BLaER1 (cell line): ENCODE measurements around the gene LNX1.

Experiments used
- H3K27ac ChIP-seq: shearing (Covaris generic); formaldehyde crosslinking; 2 replicates; pipeline ENCODE4 v1.8.1; 2022
- H3K27me3 ChIP-seq: shearing (Covaris generic); formaldehyde crosslinking; 2 replicates; pipeline ENCODE4 v1.8.1; 2022
- H3K36me3 ChIP-seq: shearing (Covaris generic); formaldehyde crosslinking; 2 replicates; pipeline ENCODE4 v1.8.1; 2022
- H3K4me1 ChIP-seq: shearing (Covaris generic); formaldehyde crosslinking; 2 replicates; pipeline ENCODE4 v1.8.1; 2022
- H3K4me2 ChIP-seq: shearing (Covaris generic); formaldehyde crosslinking; 2 replicates; pipeline ENCODE4 v1.8.1; 2022
- H3K4me3 ChIP-seq: shearing (Covaris generic); formaldehyde crosslinking; 2 replicates; pipeline ENCODE4 v1.8.1; 2022
- H3K9ac ChIP-seq: shearing (Covaris generic); formaldehyde crosslinking; 2 replicates; pipeline ENCODE4 v1.8.1; 2022
- H3K9me3 ChIP-seq: shearing (Covaris generic); formaldehyde crosslinking; 2 replicates; pipeline ENCODE4 v1.8.1; 2022
- H4K20me1 ChIP-seq: shearing (Covaris generic); formaldehyde crosslinking; 2 replicates; pipeline ENCODE4 v1.8.1; 2022
- Cebpa-rat ChIP-seq: shearing (Covaris generic); IDR thresholded peaks from 2 replicates; pipeline ENCODE4 v1.8.1; 2022

Gene LNX1

DNA sequence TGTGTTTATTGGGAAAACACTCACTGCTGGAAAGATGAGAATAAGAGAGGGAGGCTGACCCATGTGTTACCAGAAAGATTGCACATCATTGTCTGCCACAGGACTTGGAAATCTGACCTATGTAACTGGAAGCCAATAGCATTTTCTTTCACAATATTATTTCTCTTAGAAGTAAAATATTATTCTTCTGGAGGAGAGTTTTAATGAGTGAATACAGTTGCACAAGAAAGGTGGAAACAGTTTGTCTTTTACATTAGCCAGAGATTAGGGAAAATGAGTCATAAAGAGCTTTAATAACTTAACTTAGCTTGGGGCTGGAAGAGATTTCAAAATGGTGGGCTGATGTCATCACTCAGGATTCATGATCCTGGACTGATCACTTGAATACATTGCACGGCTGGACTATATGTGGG lies 31.5 kb upstream of the LNX1 start:
- no peaks in the 10 kb centered on the region for H3K9me3 ChIP-seq
- no peak overlapping the region for H3K4me3 ChIP-seq
- H3K9ac ChIP-seq, result no peak overlapping the region
- H3K36me3 ChIP-seq, result no peaks in the 10 kb centered on the region
- no peaks in the 10 kb centered on the region for H3K4me1 ChIP-seq
- no peak overlapping the region for H3K4me2 ChIP-seq
- no peaks in the 10 kb centered on the region for H4K20me1 ChIP-seq
- H3K27me3 ChIP-seq, result no peaks in the 10 kb centered on the region
- TF ChIP-seq Cebpa-rat, result no peak
- H3K27ac ChIP-seq, result no peak overlapping the region

DNA sequence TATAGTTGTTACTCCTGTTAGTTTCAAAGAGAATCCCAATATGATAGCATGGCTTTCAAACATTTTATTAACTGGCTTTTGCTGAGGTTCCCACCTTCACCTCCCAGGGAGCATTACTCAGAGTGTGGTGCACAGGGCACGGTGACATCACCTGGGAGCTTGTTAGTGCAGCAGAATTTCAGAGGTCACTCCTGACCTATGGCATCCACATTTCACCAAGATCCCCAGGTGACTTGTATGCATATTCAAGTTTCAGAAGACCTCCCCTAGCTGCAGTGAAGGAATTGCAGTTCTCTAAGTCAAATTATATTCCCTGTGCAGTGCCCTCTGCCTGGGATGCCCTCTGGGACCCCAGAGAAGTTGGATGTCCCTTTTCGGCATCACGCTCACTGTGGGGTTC lies 29.7 kb upstream of the LNX1 start:
- Histone ChIP-seq H3K36me3 (no peaks in the 10 kb centered on the region), H3K4me2 (no peak overlapping the region), H3K9me3 (no peaks in the 10 kb centered on the region), H3K4me1 (no peaks in the 10 kb centered on the region), H3K9ac (no peak overlapping the region), H3K27me3 (no peaks in the 10 kb centered on the region), H4K20me1 (no peaks in the 10 kb centered on the region), H3K27ac (no peak overlapping the region), H3K4me3 (no peak overlapping the region)
- no peak for TF ChIP-seq Cebpa-rat

DNA sequence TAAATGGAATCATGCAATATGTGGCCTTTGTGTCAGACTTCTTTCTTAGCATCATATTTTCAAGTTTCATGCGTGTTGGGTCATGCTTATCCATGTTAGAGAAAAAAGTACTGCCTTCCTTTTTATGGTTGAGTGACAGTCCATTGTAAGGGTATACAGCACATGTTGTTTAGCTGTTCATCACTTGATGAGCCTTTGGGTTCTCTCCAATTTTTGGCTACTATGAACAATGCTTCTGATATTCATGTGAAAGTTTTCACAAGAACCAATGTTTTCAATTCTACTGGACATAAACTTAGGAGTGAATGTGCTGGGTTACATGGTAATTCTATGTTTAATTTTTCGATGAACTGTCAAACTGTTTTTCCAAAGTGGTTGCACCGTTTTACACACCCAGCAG lies 28.1 kb upstream of the LNX1 start:
- Histone ChIP-seq H3K4me2 (no peak overlapping the region), H3K36me3 (no peaks in the 10 kb centered on the region), H3K4me3 (no peak overlapping the region), H3K27ac (no peak overlapping the region), H4K20me1 (no peaks in the 10 kb centered on the region), H3K4me1 (no peaks in the 10 kb centered on the region), H3K27me3 (no peaks in the 10 kb centered on the region), H3K9me3 (no peaks in the 10 kb centered on the region), H3K9ac (no peak overlapping the region)
- no peak for TF ChIP-seq Cebpa-rat

DNA sequence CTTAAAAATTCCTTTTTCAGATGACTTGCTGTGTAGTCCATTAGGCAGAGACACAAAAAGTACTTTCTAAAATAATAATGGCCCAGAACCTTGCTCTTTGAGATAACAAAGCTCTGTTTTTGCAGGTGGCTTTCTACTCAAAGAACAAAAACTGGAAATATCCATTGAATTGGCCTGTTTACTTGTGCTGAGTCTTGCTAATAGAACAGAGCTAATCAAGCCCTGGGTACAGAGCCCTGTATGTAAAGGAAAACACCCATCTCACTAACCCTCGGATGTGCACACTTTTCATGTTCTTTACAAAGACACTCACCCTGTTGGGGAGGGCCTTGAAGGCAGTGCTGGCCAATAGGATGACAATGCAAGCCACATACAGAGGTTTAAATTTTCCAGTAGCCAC lies 27.0 kb upstream of the LNX1 start:
- no peaks in the 10 kb centered on the region for H4K20me1 ChIP-seq
- no peak for TF ChIP-seq Cebpa-rat
- no peaks in the 10 kb centered on the region for H3K36me3 ChIP-seq
- no peak overlapping the region for H3K9ac ChIP-seq
- no peak overlapping the region for H3K4me3 ChIP-seq
- H3K27ac ChIP-seq, result no peak overlapping the region
- H3K9me3 ChIP-seq, result no peaks in the 10 kb centered on the region
- no peaks in the 10 kb centered on the region for H3K4me1 ChIP-seq
- no peaks in the 10 kb centered on the region for H3K27me3 ChIP-seq
- no peak overlapping the region for H3K4me2 ChIP-seq

DNA sequence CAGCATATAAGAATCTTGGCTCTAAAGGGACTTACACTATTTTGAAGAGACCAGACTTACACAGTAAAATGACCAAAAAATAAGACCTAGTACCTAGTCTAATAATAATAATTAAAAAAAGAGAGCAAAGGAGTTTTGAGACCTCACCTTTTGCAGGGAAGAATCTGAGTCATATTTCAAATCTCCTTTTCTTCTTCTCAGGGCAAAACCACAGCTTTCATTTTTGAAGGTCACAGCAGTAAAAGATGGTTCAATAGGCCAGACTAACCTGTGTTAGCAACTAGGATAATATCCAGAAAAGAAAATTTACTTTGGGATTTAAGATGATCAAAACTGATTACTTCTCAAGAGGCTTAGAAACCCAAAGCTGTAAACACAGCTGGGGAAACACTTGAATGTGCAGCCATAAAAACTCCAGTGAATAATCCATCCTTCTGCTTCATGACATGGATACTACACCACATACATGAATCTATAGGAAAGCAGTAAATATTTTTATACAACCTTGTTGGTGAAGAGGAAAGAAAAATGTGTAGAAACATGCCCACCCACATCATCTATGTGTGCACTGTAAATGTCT lies 25.9 kb upstream of the LNX1 start:
- no peaks in the 10 kb centered on the region for H3K27me3 ChIP-seq
- H3K4me2 ChIP-seq, result no peak overlapping the region
- H3K9me3 ChIP-seq, result no peaks in the 10 kb centered on the region
- H3K27ac ChIP-seq, result no peak overlapping the region
- no peak overlapping the region for H3K4me3 ChIP-seq
- TF ChIP-seq Cebpa-rat, result no peak
- no peaks in the 10 kb centered on the region for H3K4me1 ChIP-seq
- H3K9ac ChIP-seq, result no peak overlapping the region
- H4K20me1 ChIP-seq, result no peaks in the 10 kb centered on the region
- H3K36me3 ChIP-seq, result no peaks in the 10 kb centered on the region

DNA sequence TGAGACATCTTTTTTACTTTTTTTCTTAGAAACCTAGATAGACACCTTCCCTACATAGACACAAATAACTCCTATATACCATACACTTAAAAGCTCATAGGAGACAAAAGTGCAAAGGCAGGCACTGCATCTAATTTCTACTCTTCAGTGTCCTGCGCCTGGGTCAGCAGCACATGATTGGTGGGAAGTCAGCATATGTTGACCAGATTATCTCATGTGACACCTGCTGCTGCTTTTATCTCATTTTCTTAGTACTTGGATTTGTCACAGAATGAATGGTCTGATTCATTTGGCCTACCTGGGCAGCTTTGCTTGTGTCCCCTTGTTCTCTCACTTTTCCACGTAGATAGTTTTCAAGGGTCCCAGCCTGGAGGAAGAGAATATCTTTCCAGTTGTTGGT lies 24.9 kb upstream of the LNX1 start:
- no peak for TF ChIP-seq Cebpa-rat
- Histone ChIP-seq H3K4me1 (no peaks in the 10 kb centered on the region), H4K20me1 (no peaks in the 10 kb centered on the region), H3K9me3 (no peaks in the 10 kb centered on the region), H3K4me2 (no peak overlapping the region), H3K9ac (no peak overlapping the region), H3K27ac (no peak overlapping the region), H3K27me3 (no peaks in the 10 kb centered on the region), H3K4me3 (no peak overlapping the region), H3K36me3 (no peaks in the 10 kb centered on the region)

DNA sequence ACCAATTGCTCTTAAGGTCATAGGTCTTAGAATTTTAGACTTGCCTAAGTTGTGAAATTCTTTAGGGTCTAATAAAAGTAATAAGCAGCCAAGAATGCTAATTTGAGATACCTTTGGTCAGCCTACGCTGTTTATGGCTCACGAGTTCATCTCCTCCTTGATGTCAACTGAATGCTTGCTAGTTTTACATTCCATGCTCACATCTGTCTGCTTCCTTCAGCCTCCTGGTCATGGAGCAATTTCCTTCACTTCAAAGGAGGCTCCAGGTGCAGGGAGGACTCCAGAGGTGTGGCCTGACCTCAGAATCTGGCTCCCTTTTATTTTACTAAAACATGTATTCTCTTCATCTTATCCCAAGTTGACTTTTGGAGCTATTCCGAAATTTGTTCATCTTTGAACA lies 23.3 kb upstream of the LNX1 start:
- no peak overlapping the region for H3K9ac ChIP-seq
- H3K4me2 ChIP-seq, result no peak overlapping the region
- no peaks in the 10 kb centered on the region for H4K20me1 ChIP-seq
- no peaks in the 10 kb centered on the region for H3K27me3 ChIP-seq
- H3K4me3 ChIP-seq, result no peak overlapping the region
- no peak overlapping the region for H3K27ac ChIP-seq
- H3K4me1 ChIP-seq, result no peaks in the 10 kb centered on the region
- H3K9me3 ChIP-seq, result no peaks in the 10 kb centered on the region
- TF ChIP-seq Cebpa-rat, result no peak
- no peaks in the 10 kb centered on the region for H3K36me3 ChIP-seq

DNA sequence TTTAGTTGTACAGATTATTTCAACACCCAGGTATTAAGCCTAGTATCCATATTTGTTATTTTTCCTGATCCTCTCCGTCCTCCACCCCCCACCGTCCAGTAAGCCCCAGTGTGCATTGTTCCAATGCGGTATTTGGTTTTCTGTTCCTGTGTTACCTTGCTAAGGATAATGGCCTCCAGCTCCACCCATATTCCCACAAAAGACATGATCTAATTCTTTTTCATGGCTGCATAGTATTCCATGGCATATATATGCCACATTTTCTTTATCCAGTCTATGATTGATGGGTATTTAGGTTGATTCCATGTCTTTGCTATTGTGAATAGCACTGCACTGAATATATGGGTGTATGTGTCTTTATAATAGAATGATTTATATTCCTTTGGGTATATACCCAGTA lies 22.1 kb upstream of the LNX1 start:
- H3K36me3 ChIP-seq, result no peaks in the 10 kb centered on the region
- H3K27ac ChIP-seq, result no peak overlapping the region
- peaks cover 6% of the 10 kb centered on the region for H3K9me3 ChIP-seq
- no peak overlapping the region for H3K4me3 ChIP-seq
- H4K20me1 ChIP-seq, result no peaks in the 10 kb centered on the region
- no peak for TF ChIP-seq Cebpa-rat
- no peaks in the 10 kb centered on the region for H3K27me3 ChIP-seq
- H3K4me1 ChIP-seq, result no peaks in the 10 kb centered on the region
- no peak overlapping the region for H3K9ac ChIP-seq
- H3K4me2 ChIP-seq, result no peak overlapping the region

DNA sequence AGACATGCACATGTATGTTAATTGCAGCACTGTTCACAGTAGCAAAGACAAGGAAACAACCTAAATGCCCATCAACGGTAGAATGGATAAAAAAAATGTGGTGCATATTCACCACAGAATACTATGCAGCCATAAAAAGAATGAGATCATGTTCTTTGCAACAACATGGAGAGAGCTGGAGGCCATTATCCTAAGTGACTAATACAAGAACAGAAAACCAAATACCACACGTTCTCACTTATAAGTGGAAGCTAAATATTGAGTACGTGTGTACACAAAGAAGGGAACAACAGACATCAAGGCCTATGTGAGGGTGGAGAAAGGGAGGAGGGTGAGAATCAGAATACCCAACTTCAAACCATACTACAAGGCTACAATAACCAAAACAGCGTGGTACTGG lies 17.4 kb upstream of the LNX1 start:
- H3K9me3 ChIP-seq, result peaks cover 8% of the 10 kb centered on the region
- no peaks in the 10 kb centered on the region for H4K20me1 ChIP-seq
- no peaks in the 10 kb centered on the region for H3K4me1 ChIP-seq
- H3K27me3 ChIP-seq, result no peaks in the 10 kb centered on the region
- H3K9ac ChIP-seq, result no peak overlapping the region
- H3K27ac ChIP-seq, result no peak overlapping the region
- no peak overlapping the region for H3K4me3 ChIP-seq
- TF ChIP-seq Cebpa-rat, result no peak
- H3K4me2 ChIP-seq, result no peak overlapping the region
- no peaks in the 10 kb centered on the region for H3K36me3 ChIP-seq

DNA sequence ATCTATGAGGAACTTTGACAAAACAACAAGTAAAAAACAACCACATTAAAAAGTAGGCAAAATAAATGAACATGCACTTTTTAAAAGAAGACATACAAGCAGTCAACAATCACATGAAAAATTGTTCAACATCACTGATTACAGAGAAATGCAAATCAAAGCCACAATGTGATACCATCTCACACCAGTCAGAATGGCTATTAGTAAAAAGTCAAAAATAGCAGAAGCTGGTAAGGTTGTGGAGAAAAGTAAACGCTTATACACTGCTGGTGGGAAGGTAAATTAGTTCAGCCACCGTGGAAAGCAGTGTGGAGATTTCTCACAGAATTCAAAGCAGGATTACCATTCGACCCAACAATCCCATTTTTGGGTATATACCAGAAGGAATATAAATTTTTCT lies 17.0 kb upstream of the LNX1 start:
- no peak for TF ChIP-seq Cebpa-rat
- Histone ChIP-seq H3K27me3 (no peaks in the 10 kb centered on the region), H3K27ac (no peak overlapping the region), H3K4me1 (no peaks in the 10 kb centered on the region), H4K20me1 (no peaks in the 10 kb centered on the region), H3K4me3 (no peak overlapping the region), H3K36me3 (no peaks in the 10 kb centered on the region), H3K9ac (no peak overlapping the region), H3K9me3 (peaks cover 8% of the 10 kb centered on the region), H3K4me2 (no peak overlapping the region)

DNA sequence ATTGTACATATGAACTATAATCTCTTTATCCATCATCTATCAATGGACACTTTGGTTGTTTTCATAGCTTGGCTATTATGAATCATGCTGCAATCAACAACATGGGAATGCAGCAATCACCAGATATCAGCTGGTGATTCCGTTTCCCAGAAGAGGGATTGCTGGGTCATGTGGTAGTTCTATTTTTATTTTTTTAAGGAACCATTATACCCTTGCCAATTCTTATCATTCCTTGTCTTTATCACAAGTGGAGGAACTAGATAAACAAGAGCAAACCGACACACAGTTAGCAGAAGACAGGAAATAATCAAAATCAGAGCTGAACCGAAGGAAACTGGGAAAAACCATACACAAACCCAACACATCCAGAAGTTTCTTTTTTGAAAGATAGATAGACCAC lies 14.5 kb upstream of the LNX1 start:
- Histone ChIP-seq H3K27ac (no peak overlapping the region), H3K4me3 (no peak overlapping the region), H3K36me3 (no peaks in the 10 kb centered on the region), H3K4me1 (peaks cover 21% of the 10 kb centered on the region), H4K20me1 (no peaks in the 10 kb centered on the region), H3K27me3 (no peaks in the 10 kb centered on the region), H3K4me2 (no peak overlapping the region), H3K9ac (no peak overlapping the region), H3K9me3 (peaks cover 8% of the 10 kb centered on the region)
- TF ChIP-seq Cebpa-rat, result no peak
